H1 (cell line): ENCODE results near the gene NELFB. TPM values are rescaled to one million over a fixed set of nuclear protein-coding genes. Genes with fewer than 3 reads are reported as not detected.

ENCODE experiments used
- CTCF ChIA-PET: fragments of 300-600 bp; sonication (Branson Sonifier 250); formaldehyde crosslinking; loops from one replicate; lab custom pipeline; 2021; ENCODE audit not compliant: partially characterized antibody; lab: Charles Lee
- POLR2A ChIA-PET: fragments of 300-600 bp; sonication (Branson Sonifier 250); formaldehyde crosslinking; loops from one replicate; lab custom pipeline; 2021; ENCODE audit warnings: inconsistent platforms; ENCODE audit not compliant: partially characterized antibody; lab: Charles Lee
- DNase-seq, 2 experiments: peaks; one replicate each; pipeline versions ENCODE4 v3.0.0 to v3.0.0-alpha.2; 2010 to 2022; ENCODE audit warnings: low spot score in 2 of 2, low read depth in 1 of 2, mixed read lengths in 1 of 2
- FAIRE-seq: peaks from 2 replicates; lab custom pipeline; 2011; peaks lifted over from hg19 to GRCh38; lab: Jason Lieb, UNC
- H2AFZ ChIP-seq: 2 replicates; pipeline ENCODE4 v1.8.1; 2012; ENCODE audit warnings: low read length, inconsistent platforms
- H2AK5ac ChIP-seq: 2 replicates; pipeline ENCODE4 v1.6.1; 2013; ENCODE audit warnings: low read depth, low read length
- H2BK120ac ChIP-seq: replicated peaks from 2 replicates; pipeline ENCODE3; 2013; ENCODE audit warnings: low read depth, low read length, inconsistent platforms
- H2BK12ac ChIP-seq: 2 replicates; pipeline ENCODE4 v1.6.1; 2013; ENCODE audit warnings: low read depth, low read length
- H2BK15ac ChIP-seq: 2 replicates; pipeline ENCODE4 v1.6.1; 2013; ENCODE audit warnings: low read length
- H2BK20ac ChIP-seq: 2 replicates; pipeline ENCODE4 v1.6.1; 2013; ENCODE audit warnings: low read length
- H2BK5ac ChIP-seq: 2 replicates; pipeline ENCODE4 v1.6.1; 2013; ENCODE audit warnings: low read depth, low read length
- H3K14ac ChIP-seq: 2 replicates; pipeline ENCODE4 v1.6.1; 2013; ENCODE audit warnings: inconsistent platforms; ENCODE audit not compliant: insufficient read length
- H3K18ac ChIP-seq: 2 replicates; pipeline ENCODE4 v1.6.1; 2013; ENCODE audit warnings: low read length; ENCODE audit errors: extremely low read depth
- H3K23ac ChIP-seq: 2 replicates; pipeline ENCODE4 v1.6.1; 2013; ENCODE audit warnings: inconsistent platforms; ENCODE audit not compliant: insufficient read length
- H3K23me2 ChIP-seq: 2 replicates; pipeline ENCODE4 v1.6.1; 2013; ENCODE audit warnings: low read depth, low read length
- H3K27ac ChIP-seq: 2 replicates; pipeline ENCODE4 v1.6.1; 2011; ENCODE audit warnings: low read depth, low read length, inconsistent platforms
- H3K27me3 ChIP-seq, 4 experiments: replicated peaks in 1 of 4; 1 replicate in 1 of 4; 2 replicates in 3 of 4; pipeline versions ENCODE4 v1.6.1 to v1.8.1; 2011 to 2013; ENCODE audit warnings: low read length in 3 of 4, mild to moderate bottlenecking in 3 of 4, inconsistent platforms in 2 of 4, mixed read lengths in 2 of 4, moderate library complexity in 1 of 4; ENCODE audit not compliant: control insufficient read depth in 3 of 4, insufficient read depth in 3 of 4; ENCODE audit errors: extremely low read depth in 1 of 4
- H3K36me3 ChIP-seq, 4 experiments: 2 replicates each; pipeline versions ENCODE4 v1.6.1 to v1.8.1; 2011 to 2013; ENCODE audit warnings: mild to moderate bottlenecking in 4 of 4, low read length in 3 of 4, moderate library complexity in 2 of 4, control low read depth in 1 of 4, inconsistent platforms in 1 of 4; ENCODE audit not compliant: insufficient read depth in 4 of 4, control insufficient read depth in 2 of 4
- H3K4ac ChIP-seq: replicated peaks from 2 replicates; pipeline ENCODE3; 2013; ENCODE audit warnings: low read length, low read depth, mixed read lengths, inconsistent platforms; ENCODE audit not compliant: insufficient read length
- H3K4me1 ChIP-seq, 4 experiments: replicated peaks in 1 of 4; 1 replicate in 1 of 4; 2 replicates in 3 of 4; pipeline versions ENCODE4 v1.6.1 to v1.8.1; 2011 to 2013; ENCODE audit warnings: low read length in 3 of 4, inconsistent platforms in 2 of 4, mixed read lengths in 1 of 4; ENCODE audit not compliant: insufficient read depth in 4 of 4, control insufficient read depth in 3 of 4
- H3K4me2 ChIP-seq, 2 experiments: 2 replicates each; pipeline versions ENCODE4 v1.6.1 to v1.8.1; 2011 to 2013; ENCODE audit warnings: low read depth in 2 of 2, low read length in 2 of 2, control low read depth in 1 of 2, inconsistent platforms in 1 of 2, mild to moderate bottlenecking in 1 of 2; ENCODE audit not compliant: insufficient read depth in 1 of 2
- H3K4me3 ChIP-seq, 4 experiments: fragments of 200-600, 300-600 bp in 1 of 4; sonication (generic), shearing (Covaris generic), sonication (Bioruptor Twin) in 1 of 4; 2 replicates each; pipeline versions ENCODE4 v1.5.1 to v1.8.1; 2011 to 2016; ENCODE audit warnings: low read length in 4 of 4, low read depth in 3 of 4, control low read depth in 2 of 4, inconsistent platforms in 2 of 4, mild to moderate bottlenecking in 2 of 4, mixed read lengths in 1 of 4, moderate library complexity in 1 of 4; ENCODE audit not compliant: insufficient read depth in 2 of 4; ENCODE audit errors: extremely low read depth in 1 of 4
- H3K56ac ChIP-seq: replicated peaks from 2 replicates; pipeline ENCODE3; 2013; ENCODE audit warnings: low read depth, mild to moderate bottlenecking, mixed read lengths, low read length, inconsistent platforms; ENCODE audit not compliant: insufficient read length
- H3K79me1 ChIP-seq: 2 replicates; pipeline ENCODE4 v1.6.1; 2013; ENCODE audit warnings: low read depth, low read length, control low read depth
- H3K79me2 ChIP-seq, 2 experiments: 2 replicates each; pipeline versions ENCODE4 v1.6.1 to v1.8.1; 2012 to 2013; ENCODE audit warnings: low read length in 2 of 2, mild to moderate bottlenecking in 2 of 2, inconsistent platforms in 1 of 2; ENCODE audit not compliant: insufficient read depth in 2 of 2, control insufficient read depth in 1 of 2
- H3K9ac ChIP-seq, 4 experiments: replicated peaks in 1 of 4; 1 replicate in 1 of 4; 2 replicates in 3 of 4; pipeline versions ENCODE4 v1.6.1 to v1.8.1; 2011 to 2013; ENCODE audit warnings: low read depth in 3 of 4, low read length in 3 of 4, control low read depth in 2 of 4, mild to moderate bottlenecking in 2 of 4, moderate library complexity in 2 of 4, inconsistent platforms in 1 of 4; ENCODE audit errors: extremely low read depth in 1 of 4
- H3K9me3 ChIP-seq, 2 experiments: 2 replicates each; pipeline versions ENCODE4 v1.6.1 to v1.8.1; 2012 to 2013; ENCODE audit warnings: mild to moderate bottlenecking in 2 of 2, moderate library complexity in 2 of 2, control low read depth in 1 of 2, inconsistent platforms in 1 of 2, low read depth in 1 of 2, low read length in 1 of 2, mixed read lengths in 1 of 2; ENCODE audit not compliant: insufficient read depth in 2 of 2
- H4K20me1 ChIP-seq, 2 experiments: replicated peaks in 1 of 2; 2 replicates each; pipeline versions ENCODE3 to v1.8.1; 2011 to 2013; ENCODE audit warnings: inconsistent platforms in 2 of 2, low read length in 2 of 2, mild to moderate bottlenecking in 1 of 2; ENCODE audit not compliant: insufficient read depth in 2 of 2, control insufficient read depth in 1 of 2
- H4K5ac ChIP-seq: 2 replicates; pipeline ENCODE4 v1.6.1; 2013; ENCODE audit warnings: low read length, low read depth, mixed read lengths, inconsistent platforms; ENCODE audit not compliant: insufficient read length
- H4K8ac ChIP-seq: 2 replicates; pipeline ENCODE4 v1.8.0; 2013; ENCODE audit warnings: mild to moderate bottlenecking, moderate library complexity, low read length, inconsistent platforms; ENCODE audit not compliant: insufficient read depth; ENCODE audit errors: extremely low read depth
- H4K91ac ChIP-seq: replicated peaks from 2 replicates; pipeline ENCODE3; 2013; ENCODE audit warnings: low read length, mixed read lengths, inconsistent platforms; ENCODE audit not compliant: insufficient read length
- CBX8 ChIP-seq: fragments of 300-800, 300-1000 bp; sonication (generic); IDR thresholded peaks from 2 replicates; pipeline ENCODE4 v1.7.1; 2016; ENCODE audit warnings: low read depth, low read length, borderline replicate concordance
- CEBPB ChIP-seq: IDR thresholded peaks from 2 replicates; pipeline ENCODE4 v1.6.1; 2012; ENCODE audit warnings: low read depth, low read length
- FOSL1 ChIP-seq: IDR thresholded peaks from 2 replicates; pipeline ENCODE4 v1.6.1; 2011; ENCODE audit warnings: mild to moderate bottlenecking, low read depth, low read length, moderate library complexity; ENCODE audit not compliant: insufficient read depth
- KDM1A ChIP-seq: fragments of 200-600, 300-600 bp; sonication (generic); IDR thresholded peaks from 2 replicates; pipeline ENCODE4 v1.7.1; 2016; ENCODE audit warnings: mild to moderate bottlenecking, low read length, borderline replicate concordance
- NANOG ChIP-seq: IDR thresholded peaks from 2 replicates; pipeline ENCODE4 v1.6.1; 2011; ENCODE audit warnings: low read length, low read depth, mild to moderate bottlenecking, inconsistent platforms; ENCODE audit not compliant: insufficient read depth, poor library complexity, severe bottlenecking
- RAD21 ChIP-seq, 2 experiments: IDR thresholded peaks in 1 of 2; conservative IDR thresholded peaks in 1 of 2; 2 replicates each; pipeline ENCODE4 v1.6.1; 2011; ENCODE audit warnings: low read depth in 2 of 2, low read length in 2 of 2, improper control_type of control experiment in 1 of 2, inconsistent platforms in 1 of 2, mild to moderate bottlenecking in 1 of 2, moderate library complexity in 1 of 2
- SAP30 ChIP-seq: fragments of 300-600 bp; sonication (generic); IDR thresholded peaks from 2 replicates; pipeline ENCODE4 v1.7.1; 2012; ENCODE audit warnings: low read length, moderate library complexity, mild to moderate bottlenecking, inconsistent platforms; ENCODE audit not compliant: insufficient read depth, insufficient replicate concordance
- SP2 ChIP-seq: IDR thresholded peaks from 2 replicates; pipeline ENCODE4 v1.6.1; 2012; ENCODE audit warnings: mild to moderate bottlenecking, low read length, inconsistent platforms
- TBP ChIP-seq: IDR thresholded peaks from 2 replicates; pipeline ENCODE4 v1.6.1; 2011; ENCODE audit warnings: low read depth, low read length, improper control_type of control experiment
- TCF12 ChIP-seq: IDR thresholded peaks from 2 replicates; pipeline ENCODE4 v1.6.1; 2011; ENCODE audit warnings: low read depth, mild to moderate bottlenecking, low read length
- WGBS, 2 experiments: shearing (Covaris generic) in 1 of 2; methylation state at CpG; one replicate each; pipeline versions ENCODE4 v1.1.6 to v1.1.7; 2013 to 2015; ENCODE audit warnings: low lambda C conversion rate in 2 of 2, mixed read lengths in 2 of 2, inconsistent platforms in 1 of 2, low coverage in 1 of 2, missing lambda C conversion rate in 1 of 2; ENCODE audit not compliant: insufficient replicate concordance in 2 of 2, insufficient coverage in 1 of 2, insufficient read length in 1 of 2; ENCODE audit errors: extremely low coverage in 1 of 2, missing lambda C conversion rate in 1 of 2; 5-methylcytosine and 5-hydroxymethylcytosine counted together
- polyA plus RNA-seq, 7 experiments: library from polyadenylated mRNA; depleted of rRNA in 3 of 7; stranded (reverse) in 5 of 7; unstranded in 2 of 7; fragments of >200 nt in 5 of 7; fragments of 200-250 nt in 2 of 7; gene quantifications; 1 replicate in 5 of 7; 2 replicates in 1 of 7; 4 replicates in 1 of 7; pipeline versions ENCODE4 v1.2.1 to v1.2.3, GENCODE V29; 2011 to 2013; ENCODE audit warnings: missing spikeins in 2 of 7, mixed read lengths in 2 of 7
- total RNA-seq: library from RNA; stranded (reverse); fragmentation: NEBNext Ultra II Directional; extraction: Animal tissue kit (Norgen Biotek cat#: 25700); gene quantifications from 2 replicates; pipeline ENCODE4 v1.2.1, GENCODE V29; 2021
- TF ChIP-seq, protein P1 (sequence below), 3 experiments: IDR thresholded peaks; 1 replicate in 2 of 3; 2 replicates in 1 of 3; pipeline versions ENCODE4 v1.5.1 to v1.6.1; 2011; ENCODE audit warnings: low read length in 3 of 3, mild to moderate bottlenecking in 3 of 3, inconsistent platforms in 2 of 3, low read depth in 1 of 3, moderate library complexity in 1 of 3; ENCODE audit not compliant: insufficient read depth in 1 of 3; ENCODE audit errors: control extremely low read depth in 1 of 3

Gene NELFB
- total and polyA plus RNA-seq, 2 of the 8 experiments (the other 6 are each of a cell fraction or from before 2014, with no cell fraction given): 57.6 to 78.0 TPM

DNA sequence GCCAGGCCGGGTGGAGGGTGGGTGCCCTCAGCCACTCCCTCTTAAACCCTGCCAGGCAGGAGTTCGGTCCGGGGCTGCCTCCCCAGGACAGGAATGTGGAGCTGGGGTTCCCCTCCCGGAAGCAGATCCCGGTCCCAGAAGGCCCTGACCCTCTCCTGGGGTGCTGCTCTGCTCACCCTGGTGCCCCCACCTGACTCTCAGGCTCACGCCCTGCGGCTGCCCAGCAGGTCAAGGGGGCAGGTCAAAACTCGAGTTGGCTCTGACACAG lies 50.6 kb downstream of the NELFB start:
- Histone ChIP-seq H3K4me3 (no peak overlapping the region), H4K20me1 (peaks cover 0 to 3% of the 10 kb centered on the region in 2 experiments), H2BK5ac (peak overlapping the region; percentile 91; the same call in 1 of the 2 replicates), H3K4me2 (no peak overlapping the region), H3K9ac (no peak overlapping the region), H3K14ac (no peak overlapping the region), H2BK120ac (no peak overlapping the region), H2AK5ac (peak overlapping the region; percentile 90; the same call in 1 of the 2 replicates), H3K56ac (no peak overlapping the region), H3K18ac (no peak overlapping the region; the same call in 1 of the 2 replicates), H4K5ac (no peak overlapping the region), H3K9me3 (no peaks in the 10 kb centered on the region), H3K23me2 (peaks cover 11% of the 10 kb centered on the region), H3K79me2 (peaks cover 0 to 3% of the 10 kb centered on the region in 2 experiments; a peak in 1 of 4 replicates), H4K91ac (no peak overlapping the region), H3K79me1 (peaks cover 3% of the 10 kb centered on the region), H3K27me3 (peaks cover 0 to 16% (median 7%) of the 10 kb centered on the region in 4 experiments; a peak in 5 of 7 replicates), H3K4me1 (peaks cover 0 to 44% (median 35%) of the 10 kb centered on the region in 4 experiments; a peak in 6 of 7 replicates), H3K23ac (no peak overlapping the region), H2AFZ (no peak overlapping the region), H2BK15ac (no peak overlapping the region), H4K8ac (peak overlapping the region; percentile 69; the same call in 1 of the 2 replicates), H3K36me3 (no peaks in the 10 kb centered on the region), H3K4ac (no peak overlapping the region), H2BK12ac (peak overlapping the region; percentile 97; the same call in 1 of the 2 replicates), H2BK20ac (peak overlapping the region; percentile 72; the same call in 1 of the 2 replicates), H3K27ac (no peak overlapping the region)
- CTCF ChIA-PET: interaction anchor here (1.0 kb wide), 1 partner anchor 59 kb away, joined by 3 read pairs; a partner anchor contains a TSS
- 84% methylated on average over 5 of the region's 8 CpGs; no CpG with 5 or more reads in 1 of the 2 experiments for WGBS, 2 experiments
- POLR2A ChIA-PET: interaction anchor here (1.1 kb wide), 2 partner anchors 10 to 13 kb away, joined by 3 read pairs; no protein-coding TSS in a partner anchor
- DNase-seq: no peak
- no peak for FAIRE-seq
- TF ChIP-seq KDM1A (no peak), TCF12 (no peak), SP2 (no peak), RAD21 (IDR thresholded peaks at IDR 0.05 in 1 of 2, conservative IDR thresholded peaks at IDR 0.05 in 1 of 2; ENCODE audit: low read depth in 2 of 2, low read length in 2 of 2) (no peak), NANOG (no peak), SAP30 (no peak), FOSL1 (no peak), CBX8 (no peak), TBP (no peak), CEBPB (no peak)
- TF ChIP-seq, protein P1, sequence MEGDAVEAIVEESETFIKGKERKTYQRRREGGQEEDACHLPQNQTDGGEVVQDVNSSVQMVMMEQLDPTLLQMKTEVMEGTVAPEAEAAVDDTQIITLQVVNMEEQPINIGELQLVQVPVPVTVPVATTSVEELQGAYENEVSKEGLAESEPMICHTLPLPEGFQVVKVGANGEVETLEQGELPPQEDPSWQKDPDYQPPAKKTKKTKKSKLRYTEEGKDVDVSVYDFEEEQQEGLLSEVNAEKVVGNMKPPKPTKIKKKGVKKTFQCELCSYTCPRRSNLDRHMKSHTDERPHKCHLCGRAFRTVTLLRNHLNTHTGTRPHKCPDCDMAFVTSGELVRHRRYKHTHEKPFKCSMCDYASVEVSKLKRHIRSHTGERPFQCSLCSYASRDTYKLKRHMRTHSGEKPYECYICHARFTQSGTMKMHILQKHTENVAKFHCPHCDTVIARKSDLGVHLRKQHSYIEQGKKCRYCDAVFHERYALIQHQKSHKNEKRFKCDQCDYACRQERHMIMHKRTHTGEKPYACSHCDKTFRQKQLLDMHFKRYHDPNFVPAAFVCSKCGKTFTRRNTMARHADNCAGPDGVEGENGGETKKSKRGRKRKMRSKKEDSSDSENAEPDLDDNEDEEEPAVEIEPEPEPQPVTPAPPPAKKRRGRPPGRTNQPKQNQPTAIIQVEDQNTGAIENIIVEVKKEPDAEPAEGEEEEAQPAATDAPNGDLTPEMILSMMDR (IDR thresholded peaks at IDR 0.05; ENCODE audit: control extremely low read depth in 1 of 3, insufficient read depth in 1 of 3, low read depth in 1 of 3, low read length in 3 of 3): no peak
